Endothelial cell of umbilical vein (primary cell): ENCODE data around the gene PTAFR. TPM values are rescaled to one million over a fixed set of nuclear protein-coding genes. Genes with fewer than 3 reads are reported as not detected.

Experiments
- BruUV-seq: library from RNA; stranded (reverse); fragments of 400-500 nt; replicated peaks from 2 replicates; lab custom pipeline; 2021; lab: Mats Ljungman, UMichigan
- CTCF ChIA-PET: fragments of 300-600, 350-600 bp; sonication (Branson Sonifier 250); formaldehyde crosslinking; loops from one replicate; lab custom pipeline; 2021; ENCODE audit warnings: antibody characterized with exemption, inconsistent platforms; lab: Charles Lee
- POLR2A ChIA-PET: fragments of 300-600, 350-600 bp; sonication (Branson Sonifier 250); formaldehyde crosslinking; loops from one replicate; lab custom pipeline; 2021; ENCODE audit warnings: antibody characterized with exemption, inconsistent platforms; lab: Charles Lee
- DNase-seq: peaks from one replicate; pipeline ENCODE4 v3.0.0-alpha.2; 2011; ENCODE audit warnings: low read depth, low spot score
- FAIRE-seq: peaks from 2 replicates; lab custom pipeline; 2011; peaks lifted over from hg19 to GRCh38; lab: Jason Lieb, UNC
- H2AFZ ChIP-seq: 2 replicates; pipeline ENCODE4 v1.6.0; 2012; ENCODE audit warnings: low read depth, low read length, control low read depth, inconsistent platforms
- H3K27ac ChIP-seq: 2 replicates; pipeline ENCODE4 v1.5.1; 2011; ENCODE audit warnings: low read depth, mild to moderate bottlenecking, control low read depth, low read length, moderate library complexity; ENCODE audit not compliant: insufficient read depth
- H3K27me3 ChIP-seq, 2 experiments: 2 replicates each; pipeline versions ENCODE4 v1.6.0 to v1.6.1; 2011; ENCODE audit warnings: low read length in 2 of 2, mixed read lengths in 1 of 2; ENCODE audit not compliant: control insufficient read depth in 2 of 2, insufficient read depth in 2 of 2
- H3K36me3 ChIP-seq, 2 experiments: 2 replicates in 1 of 2; 3 replicates in 1 of 2; pipeline ENCODE4 v1.5.1; 2011; ENCODE audit warnings: low read length in 2 of 2, mild to moderate bottlenecking in 1 of 2, moderate library complexity in 1 of 2; ENCODE audit not compliant: control insufficient read depth in 2 of 2, insufficient read depth in 2 of 2; ENCODE audit errors: extremely low read depth in 1 of 2
- H3K4me1 ChIP-seq: 3 replicates; pipeline ENCODE4 v1.5.1; 2011; ENCODE audit warnings: mild to moderate bottlenecking, low read length; ENCODE audit not compliant: control insufficient read depth, insufficient read depth; ENCODE audit errors: extremely low read depth
- H3K4me2 ChIP-seq: 2 replicates; pipeline ENCODE4 v1.6.1; 2011; ENCODE audit warnings: low read length, control low read depth, mixed read lengths; ENCODE audit not compliant: insufficient read depth
- H3K4me3 ChIP-seq, 3 experiments: fragments of 200-600 bp in 1 of 3; sonication (generic), shearing (Covaris generic) in 1 of 3; replicated peaks in 1 of 3; 2 replicates each; pipeline ENCODE4 v1.5.1; 2011 to 2016; ENCODE audit warnings: control low read depth in 3 of 3, low read length in 3 of 3, mild to moderate bottlenecking in 2 of 3, inconsistent platforms in 1 of 3, low read depth in 1 of 3, moderate library complexity in 1 of 3; ENCODE audit not compliant: insufficient read depth in 1 of 3
- H3K79me2 ChIP-seq: 2 replicates; pipeline ENCODE4 v1.6.0; 2012; ENCODE audit warnings: low read length, inconsistent platforms; ENCODE audit not compliant: control insufficient read depth, insufficient read depth
- H3K9ac ChIP-seq: replicated peaks from 2 replicates; pipeline ENCODE3; 2011; ENCODE audit warnings: low read length, control low read depth; ENCODE audit not compliant: insufficient read depth; ENCODE audit errors: extremely low read depth
- H3K9me1 ChIP-seq: replicated peaks from 3 replicates; pipeline ENCODE4 v1.6.0; 2011; ENCODE audit warnings: mild to moderate bottlenecking, low read length; ENCODE audit not compliant: control insufficient read depth, insufficient read depth; ENCODE audit errors: extremely low read depth
- H3K9me3 ChIP-seq: replicated peaks from 2 replicates; pipeline ENCODE4 v1.5.1; 2012; ENCODE audit warnings: low read length, inconsistent platforms; ENCODE audit not compliant: control insufficient read depth, insufficient read depth
- H4K20me1 ChIP-seq: replicated peaks from 2 replicates; pipeline ENCODE3; 2011; ENCODE audit warnings: mild to moderate bottlenecking, low read length; ENCODE audit not compliant: control insufficient read depth, insufficient read depth; ENCODE audit errors: extremely low read depth
- CTCF ChIP-seq, 2 donors: IDR thresholded peaks; 1 replicate in 1 of 2; 2 replicates in 1 of 2; pipeline ENCODE4 v1.5.1; 2011; ENCODE audit warnings: low read length in 2 of 2, mild to moderate bottlenecking in 2 of 2, moderate library complexity in 2 of 2, control low read depth in 1 of 2, inconsistent platforms in 1 of 2, low read depth in 1 of 2; ENCODE audit not compliant: insufficient read depth in 1 of 2; ENCODE audit errors: extremely low read depth in 1 of 2
- FOS ChIP-seq: IDR thresholded peaks from 2 replicates; pipeline ENCODE4 v1.6.1; 2011; ENCODE audit warnings: mild to moderate bottlenecking, low read length, moderate library complexity, borderline replicate concordance; ENCODE audit not compliant: insufficient read depth
- JUN ChIP-seq: IDR thresholded peaks from 2 replicates; pipeline ENCODE4 v1.6.1; 2011; ENCODE audit warnings: borderline replicate concordance, low read depth; ENCODE audit not compliant: insufficient read length, insufficient read depth
- POLR2A ChIP-seq: IDR thresholded peaks from 2 replicates; pipeline ENCODE4 v1.6.1; 2012; ENCODE audit warnings: low read depth, mild to moderate bottlenecking, control low read depth, low read length
- POLR2AphosphoS5 ChIP-seq: IDR thresholded peaks from 2 replicates; pipeline ENCODE4 v1.6.1; 2012; ENCODE audit warnings: low read depth, mild to moderate bottlenecking, control low read depth, low read length, moderate library complexity; ENCODE audit not compliant: insufficient read depth
- dilution Hi-C: fragments of 300-500 bp; cut with MboI; formaldehyde crosslinking; loops from one replicate; pipeline ENCODE4 v1.15.0; 2019; ENCODE audit warnings: low sequenced_read_pairs; ENCODE audit not compliant: extremely low pct_ligation_motif_present
- intact Hi-C: fragments of 100-400 bp; cut with micrococcal nuclease; formaldehyde crosslinking; loops from one replicate; pipeline ENCODE4 v1.10.0; 2022
- polyA plus RNA-seq, 4 experiments: library from polyadenylated mRNA; depleted of rRNA in 3 of 4; stranded (reverse) in 3 of 4; unstranded in 1 of 4; fragments of >200 nt; gene quantifications; 2 replicates each; pipeline versions ENCODE4 v1.2.1 to v1.2.3, GENCODE V29; 2011 to 2012; ENCODE audit warnings: missing spikeins in 1 of 4
- total RNA-seq: library from RNA; stranded (reverse); gene quantifications from 2 replicates; pipeline ENCODE4 v1.2.3, GENCODE V29; 2021

Gene PTAFR
- total and polyA plus RNA-seq, 2 donors (not counting 3 experiments of a cell fraction or from before 2014, with no cell fraction given): 0.20 to 0.32 TPM

- FAIRE-seq: no peak
- TF ChIP-seq CTCF (IDR thresholded peaks at IDR 0.05; ENCODE audit: extremely low read depth in 1 of 2, insufficient read depth in 1 of 2, low read depth in 1 of 2, low read length in 2 of 2): peak in 1 of 2 donors; percentile 10
- no peak for TF ChIP-seq POLR2A
- Histone ChIP-seq H3K4me2 (no peak overlapping the region), H4K20me1 (no peaks in the 10 kb centered on the region), H3K4me1 (peaks cover 21% of the 10 kb centered on the region), H3K4me3 (no peak overlapping the region), H3K79me2 (no peaks in the 10 kb centered on the region), H2AFZ (peak overlapping the region; percentile 87), H3K27me3 (no peaks in the 10 kb centered on the region), H3K27ac (peak overlapping the region; percentile 69), H3K36me3 (no peaks in the 10 kb centered on the region), H3K9me3 (no peaks in the 10 kb centered on the region), H3K9me1 (no peaks in the 10 kb centered on the region), H3K9ac (no peak overlapping the region)
- ChIA-PET POLR2A (no interaction called here), CTCF (interaction anchor here (1.7 to 1.9 kb wide), 2 partner anchors 22 to 96 kb away, joined by 5 to 9 read pairs; no protein-coding TSS in a partner anchor)
- intact Hi-C loops (loop anchor here (5.0 kb wide), 1 partner anchor 49 kb away; no protein-coding TSS in a partner anchor), dilution Hi-C loops (no loop called here)
- DNase-seq: no peak
- BruUV-seq: TSS peak; percentile 60
Observed at GRCh38 chr1:28113242-28113572, 63.3 kb downstream of the PTAFR start.

DNA sequence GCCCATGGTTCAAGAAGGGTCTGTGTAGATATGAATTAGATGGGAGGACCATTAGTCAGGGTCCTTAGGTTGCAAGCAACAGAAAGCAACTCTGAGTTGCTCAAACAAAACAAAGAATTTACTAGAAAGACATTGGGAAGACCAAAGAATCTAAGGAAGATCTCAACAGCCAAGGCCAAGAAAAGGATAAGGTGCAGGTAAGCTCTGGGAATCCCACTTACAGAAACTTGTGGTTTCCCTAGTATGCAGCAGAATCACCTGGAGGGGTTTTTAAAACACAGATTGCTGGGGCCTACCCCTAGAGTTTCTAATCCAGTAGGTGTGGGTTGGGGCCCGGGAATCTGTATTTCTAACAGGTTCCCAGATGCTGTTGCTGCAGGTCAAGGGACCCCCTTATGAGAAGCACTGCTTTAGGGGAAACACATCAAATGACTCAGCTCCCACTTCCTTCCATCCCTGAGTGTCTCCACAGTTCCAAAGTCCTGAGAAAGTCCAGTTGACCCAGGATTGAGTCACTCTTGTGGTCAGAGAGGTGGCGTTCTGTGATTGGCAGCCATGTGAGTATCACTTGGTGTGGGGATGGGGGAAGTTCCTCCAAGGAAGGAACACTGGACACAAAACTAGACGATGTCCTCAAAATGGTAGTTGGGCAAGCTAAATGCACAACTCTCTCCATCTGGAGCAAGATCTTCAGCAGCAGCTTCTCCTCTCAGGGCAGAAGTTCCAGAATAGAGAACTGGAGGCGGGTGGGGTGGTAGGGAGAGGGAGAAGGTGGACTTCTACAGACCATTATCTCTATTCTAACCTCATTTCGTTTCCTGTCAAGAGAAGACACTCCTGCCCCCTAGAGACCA, 63.9 kb downstream of the PTAFR start:
- no peak overlapping the region for H3K4me3 ChIP-seq
- peak; percentile 95 for TF ChIP-seq FOS
- TF ChIP-seq POLR2AphosphoS5: peak; percentile 44
- TF ChIP-seq JUN: no peak
- TF ChIP-seq CTCF (IDR thresholded peaks at IDR 0.05; ENCODE audit: extremely low read depth in 1 of 2, insufficient read depth in 1 of 2, low read depth in 1 of 2, low read length in 2 of 2): no peak
- no peaks in the 10 kb centered on the region for H3K36me3 ChIP-seq
- H3K79me2 ChIP-seq: no peaks in the 10 kb centered on the region
- dilution Hi-C loops: no loop called here
- BruUV-seq: no TSS peak
- H3K9me3 ChIP-seq: no peaks in the 10 kb centered on the region
- peak; percentile 92 for FAIRE-seq
- no peak overlapping the region for H3K9ac ChIP-seq
- H3K4me2 ChIP-seq: peak overlapping the region; percentile 34
- no peaks in the 10 kb centered on the region for H3K27me3 ChIP-seq
- ChIA-PET POLR2A (no interaction called here), CTCF (interaction anchor here (1.4 to 1.9 kb wide), 3 partner anchors 21 to 96 kb away, joined by 3 to 9 read pairs (median 5); no protein-coding TSS in a partner anchor)
- H2AFZ ChIP-seq: peak overlapping the region; percentile 87
- DNase-seq: peak; percentile 70
- H3K27ac ChIP-seq: peak overlapping the region; percentile 69
- no peaks in the 10 kb centered on the region for H4K20me1 ChIP-seq
- peaks cover 21% of the 10 kb centered on the region for H3K4me1 ChIP-seq
- intact Hi-C loops: loop anchor here (5.0 kb wide), 1 partner anchor 50 kb away; no protein-coding TSS in a partner anchor
- H3K9me1 ChIP-seq: no peaks in the 10 kb centered on the region
